H1 (cell line): ENCODE measurements around the gene ARL6IP6. TPM values are rescaled to one million over a fixed set of nuclear protein-coding genes. Genes with fewer than 3 reads are reported as not detected.

ENCODE experiments used
- BACH1 ChIP-seq: IDR thresholded peaks from 2 replicates; pipeline ENCODE4 v1.6.1; 2012; ENCODE audit warnings: low read length, improper control_type of control experiment
- CHD7 ChIP-seq: fragments of 300-600 bp; sonication (generic); IDR thresholded peaks from 2 replicates; pipeline ENCODE4 v1.7.1; 2012; ENCODE audit warnings: low read length, moderate library complexity, mild to moderate bottlenecking, inconsistent platforms; ENCODE audit not compliant: insufficient replicate concordance
- EGR1 ChIP-seq: IDR thresholded peaks from 2 replicates; pipeline ENCODE4 v1.6.1; 2011; ENCODE audit warnings: low read depth, low read length, borderline replicate concordance
- HDAC2 ChIP-seq, 2 experiments: fragments of 300-600 bp in 1 of 2; sonication (generic) in 1 of 2; IDR thresholded peaks; 2 replicates each; pipeline ENCODE4 v1.6.1; 2011 to 2012; ENCODE audit warnings: low read depth in 2 of 2, low read length in 2 of 2, mild to moderate bottlenecking in 2 of 2, moderate library complexity in 2 of 2, borderline replicate concordance in 1 of 2, inconsistent platforms in 1 of 2
- NANOG ChIP-seq: IDR thresholded peaks from 2 replicates; pipeline ENCODE4 v1.6.1; 2011; ENCODE audit warnings: low read length, low read depth, mild to moderate bottlenecking, inconsistent platforms; ENCODE audit not compliant: insufficient read depth, poor library complexity, severe bottlenecking
- TAF1 ChIP-seq: IDR thresholded peaks from 2 replicates; pipeline ENCODE4 v1.6.1; 2011; ENCODE audit warnings: mild to moderate bottlenecking, low read depth, low read length
- polyA plus RNA-seq, 7 experiments: library from polyadenylated mRNA; depleted of rRNA in 3 of 7; stranded (reverse) in 5 of 7; unstranded in 2 of 7; fragments of >200 nt in 5 of 7; fragments of 200-250 nt in 2 of 7; gene quantifications; 1 replicate in 5 of 7; 2 replicates in 1 of 7; 4 replicates in 1 of 7; pipeline versions ENCODE4 v1.2.1 to v1.2.3, GENCODE V29; 2011 to 2013; ENCODE audit warnings: missing spikeins in 2 of 7, mixed read lengths in 2 of 7
- total RNA-seq: library from RNA; stranded (reverse); fragmentation: NEBNext Ultra II Directional; extraction: Animal tissue kit (Norgen Biotek cat#: 25700); gene quantifications from 2 replicates; pipeline ENCODE4 v1.2.1, GENCODE V29; 2021

Gene ARL6IP6
- total and polyA plus RNA-seq, 2 of the 8 experiments (the other 6 are each of a cell fraction or from before 2014, with no cell fraction given): 47.3 to 92.9 TPM

- TF ChIP-seq CHD7: no peak
- no peak for TF ChIP-seq NANOG
- TF ChIP-seq EGR1: no peak
- no peak for TF ChIP-seq BACH1
- no peak for TF ChIP-seq TAF1
- TF ChIP-seq HDAC2 (IDR thresholded peaks at IDR 0.05; ENCODE audit: borderline replicate concordance in 1 of 2, low read depth in 2 of 2, low read length in 2 of 2): no peak
Measured at GRCh38 chr2:152693033-152693432, 25.4 kb upstream of the ARL6IP6 start (continued).
